Measurements from ENCODE around the gene SH3BGRL2.
"Not testable (repeated sequence)": the region's sequence is repeated elsewhere in the genome, so short reads cannot be mapped to it uniquely, and the experiment has no call there.

Gene SH3BGRL2

GRCh38 chr6:79650950-79651349 lies 19.8 kb downstream of the SH3BGRL2 start:
- DNase-seq: no peak

- no peak for DNase-seq
Measured at GRCh38 chr6:79656134-79656533, 25.0 kb downstream of the SH3BGRL2 start.

GRCh38 chr6:79657238-79657637 lies 26.1 kb downstream of the SH3BGRL2 start:
- no peak for DNase-seq

GRCh38 chr6:79663655-79664054 lies 32.5 kb downstream of the SH3BGRL2 start:
- not testable (repeated sequence) for DNase-seq

- DNase-seq: no peak
Measured at GRCh38 chr6:79665725-79666551, 34.8 kb downstream of the SH3BGRL2 start.

GRCh38 chr6:79666634-79667033 lies 35.5 kb downstream of the SH3BGRL2 start:
- DNase-seq: no peak

GRCh38 chr6:79668381-79668780 lies 37.3 kb downstream of the SH3BGRL2 start:
- DNase-seq: no peak

DNA sequence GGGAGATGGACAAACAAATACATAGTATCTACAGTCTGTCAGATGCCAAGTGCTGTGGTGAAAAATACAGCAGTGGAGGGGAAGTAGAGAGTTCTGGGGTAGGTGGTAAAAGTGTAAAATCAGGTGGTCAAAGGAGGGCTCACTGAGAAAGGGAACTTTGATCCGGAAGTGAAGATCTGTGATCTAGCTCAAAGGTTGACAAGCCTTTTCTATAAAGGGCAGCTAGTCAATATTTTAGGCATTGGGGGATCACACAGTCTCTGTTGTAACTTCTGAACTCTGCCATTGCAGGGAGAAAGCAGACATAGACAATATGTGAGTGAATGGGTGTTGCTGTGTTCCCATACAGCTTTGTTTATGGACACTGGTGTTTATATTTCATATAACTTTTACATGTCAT lies 38.6 kb downstream of the SH3BGRL2 start:
- no peak for DNase-seq

- peak; percentile 73 for DNase-seq
Measured at GRCh38 chr6:79670789-79671188, 39.7 kb downstream of the SH3BGRL2 start.

GRCh38 chr6:79671600-79672266 lies 40.6 kb downstream of the SH3BGRL2 start:
- peak; percentile 29 for DNase-seq

DNA sequence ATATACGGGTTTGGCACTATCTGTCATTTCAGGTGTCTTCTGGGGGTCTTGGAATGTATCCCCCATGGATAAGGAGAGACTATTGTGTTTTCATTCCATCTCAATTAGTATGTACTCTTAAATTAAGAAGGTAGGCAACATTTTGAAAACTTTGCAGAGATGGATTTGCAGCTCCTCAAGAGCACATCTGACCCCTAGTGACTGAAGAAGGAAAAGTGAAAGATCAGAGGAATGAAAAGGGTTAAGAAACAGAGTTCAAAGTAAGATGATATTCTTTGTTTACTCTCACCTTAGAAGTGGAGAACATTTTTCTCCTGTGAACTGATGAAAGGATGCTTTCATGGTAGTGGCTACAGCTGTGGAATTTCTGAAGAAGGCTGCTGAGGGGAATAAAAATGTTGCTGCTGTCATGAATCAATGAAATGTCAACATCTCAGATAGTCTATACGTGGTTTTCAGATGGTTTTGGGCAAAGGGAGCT lies 41.5 kb downstream of the SH3BGRL2 start:
- no peak for DNase-seq

DNA sequence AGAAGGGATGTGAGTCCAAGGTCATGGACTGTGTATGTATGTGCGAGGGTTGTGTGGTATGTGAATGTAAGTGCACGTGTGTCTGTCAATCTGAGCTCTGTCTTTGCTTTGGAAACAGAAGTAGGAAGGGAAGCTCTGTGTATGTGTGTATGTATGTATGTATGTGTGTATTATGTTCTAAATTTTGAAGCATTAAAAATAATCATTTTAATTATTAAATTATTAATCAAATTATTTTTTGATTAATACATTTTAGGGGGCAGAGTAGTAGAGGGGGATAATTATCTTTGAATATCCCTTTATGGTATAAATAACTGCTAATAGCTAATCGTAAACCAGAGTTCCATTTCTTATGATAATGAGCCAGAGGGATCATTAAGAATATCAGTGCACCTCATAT lies 42.8 kb downstream of the SH3BGRL2 start:
- no peak for DNase-seq

DNA sequence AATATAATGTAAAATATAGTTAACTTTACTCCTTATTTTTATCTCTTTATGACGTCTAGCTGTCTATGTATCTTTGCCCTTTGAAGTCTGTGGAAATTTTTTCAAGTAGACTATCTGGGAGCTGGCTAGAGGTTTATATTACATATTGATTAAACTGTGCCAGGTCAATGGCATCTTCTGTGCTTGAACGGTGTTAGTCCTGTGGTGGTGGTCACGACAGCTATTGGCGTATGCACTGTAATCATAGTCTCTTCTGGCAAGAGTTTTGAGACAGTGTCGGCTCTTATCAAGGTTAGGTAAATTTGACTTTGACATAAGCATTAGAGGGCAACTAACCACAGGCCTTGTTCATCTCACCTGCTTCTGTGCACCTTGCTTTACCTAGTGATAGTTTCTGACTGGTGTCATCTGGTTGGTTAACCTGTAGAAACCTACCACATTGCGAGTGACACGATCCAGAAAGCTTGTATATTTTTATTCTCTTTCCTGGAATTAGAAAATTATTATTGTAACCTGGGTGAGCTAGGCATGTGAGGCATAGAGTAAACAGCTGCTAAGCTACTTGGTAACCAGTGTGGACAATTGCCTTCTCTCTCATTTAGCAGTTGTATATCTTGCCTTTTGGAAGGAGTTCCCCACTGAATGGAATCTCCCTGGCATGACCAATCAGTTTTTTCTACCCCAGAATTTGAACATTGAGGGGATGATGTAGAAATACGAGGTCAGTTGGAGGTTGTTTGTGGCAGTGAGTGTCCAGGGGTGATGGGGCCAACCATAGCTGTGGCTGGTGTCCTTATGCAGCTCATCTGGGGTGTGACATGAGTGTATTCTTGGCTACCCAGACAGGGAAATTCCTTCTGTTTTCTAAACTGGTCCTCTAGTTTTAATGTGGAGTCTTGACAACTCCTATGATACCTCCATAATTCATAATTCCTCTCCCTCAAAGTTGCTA lies 45.9 kb downstream of the SH3BGRL2 start:
- DNase-seq: no peak

- not testable (repeated sequence) for DNase-seq
Measured at GRCh38 chr6:79682682-79683081, 51.6 kb downstream of the SH3BGRL2 start.

GRCh38 chr6:79684876-79685275 lies 53.7 kb downstream of the SH3BGRL2 start:
- no peak for DNase-seq

GRCh38 chr6:79686707-79687309 lies 55.7 kb downstream of the SH3BGRL2 start:
- no peak for DNase-seq

GRCh38 chr6:79687759-79688158 lies 56.6 kb downstream of the SH3BGRL2 start:
- DNase-seq: peak; percentile 58

DNA sequence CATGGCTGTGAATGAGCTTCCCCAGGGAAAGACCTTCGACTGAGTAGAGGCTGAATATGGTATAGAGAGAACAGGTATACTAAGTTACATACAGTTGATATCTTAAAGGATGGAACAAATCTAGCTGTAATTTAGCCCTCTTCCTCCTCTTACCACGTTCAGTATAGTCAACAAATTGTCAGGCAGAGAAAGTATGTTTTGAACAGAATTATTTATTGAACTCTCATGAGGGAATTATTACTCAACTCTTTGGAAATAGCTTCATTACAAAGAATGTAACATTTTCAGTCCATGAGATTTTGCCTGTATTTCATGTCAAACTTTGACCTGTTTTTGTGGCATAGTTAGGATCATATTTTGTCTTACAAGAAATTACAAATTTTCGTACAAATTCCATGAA lies 63.0 kb downstream of the SH3BGRL2 start:
- no peak for DNase-seq

DNA sequence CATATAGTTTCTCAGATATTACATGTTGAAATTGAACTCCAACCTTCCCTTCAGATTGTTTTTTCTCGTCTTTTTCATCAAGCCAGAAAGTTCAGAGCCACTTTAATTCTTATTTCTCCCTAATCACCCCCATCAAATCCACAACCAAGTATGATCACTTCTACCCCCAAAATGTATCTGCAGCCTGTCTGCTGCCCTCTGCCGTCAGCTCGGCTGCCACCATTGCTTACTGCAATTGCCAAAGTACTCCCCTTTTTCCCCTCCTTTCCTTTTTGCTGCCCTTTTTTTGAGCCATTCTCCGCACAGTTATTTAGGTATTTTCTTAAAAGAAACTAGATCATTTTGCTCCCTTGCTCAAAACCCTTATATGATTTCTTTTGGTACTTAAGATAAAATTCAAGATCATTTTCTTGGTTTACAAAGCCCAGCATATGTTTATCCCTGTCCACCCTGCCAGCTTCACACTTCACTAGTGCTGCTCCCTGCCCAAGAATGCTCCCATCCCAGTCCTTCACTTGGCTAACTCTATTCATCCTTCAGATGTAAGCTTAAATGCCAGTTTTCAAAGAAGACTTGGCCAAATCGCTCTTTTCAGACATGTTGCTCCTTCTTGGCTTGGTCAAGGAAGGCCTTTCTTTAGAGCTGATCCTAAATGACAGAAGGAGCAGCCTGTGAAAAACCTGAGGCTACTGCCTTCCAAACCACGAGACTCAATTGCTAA lies 63.7 kb downstream of the SH3BGRL2 start:
- no peak for DNase-seq

- no peak for DNase-seq
Measured at GRCh38 chr6:79697430-79697829, 66.3 kb downstream of the SH3BGRL2 start.

DNA sequence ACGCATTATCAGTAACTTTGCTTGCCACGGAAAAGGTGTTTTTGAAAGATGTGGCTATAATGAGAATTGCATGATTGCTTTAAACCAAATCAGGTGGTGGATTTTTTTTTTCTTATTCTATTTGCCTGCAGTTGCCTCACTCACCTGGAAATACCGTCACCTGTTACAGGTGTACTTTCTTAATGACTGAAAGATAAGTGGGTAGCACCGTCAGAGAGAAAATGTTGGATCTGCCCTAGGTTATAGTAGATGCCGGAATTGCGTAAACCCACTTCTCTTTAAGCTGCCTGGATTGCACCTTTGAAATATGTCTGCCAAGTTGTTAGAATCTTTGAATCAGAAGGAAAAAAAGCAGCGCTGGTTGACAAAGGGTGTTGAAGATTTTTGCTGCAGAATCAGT lies 68.5 kb downstream of the SH3BGRL2 start:
- no peak for DNase-seq

DNA sequence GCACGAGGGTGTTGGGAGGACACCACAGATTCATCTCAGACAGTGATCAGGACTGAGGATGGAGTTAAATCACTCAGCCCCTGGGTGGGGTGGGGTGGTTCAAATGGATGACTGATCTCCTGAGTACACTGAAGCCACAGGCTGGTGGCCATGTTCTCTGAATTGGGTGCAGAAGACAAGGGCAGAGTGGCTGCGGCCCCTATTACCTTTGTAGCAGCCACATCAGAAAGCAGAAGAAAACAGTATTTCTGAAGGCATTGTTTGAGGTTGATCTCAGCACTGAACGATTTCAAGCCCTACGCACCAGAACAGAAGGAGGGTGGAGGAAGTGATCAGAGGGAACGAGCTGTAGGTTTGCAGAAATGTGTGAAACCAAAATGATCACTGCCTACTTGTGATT lies 71.6 kb downstream of the SH3BGRL2 start:
- no peak for DNase-seq
